IPS-15b (cell line): ENCODE data around the gene CDPF1.
"Not testable (repeated sequence)": the region's sequence is repeated elsewhere in the genome, so short reads cannot be mapped to it uniquely, and the experiment has no call there.

Experiments
- H3K27me3 ChIP-seq: one replicate; pipeline ENCODE4 v1.6.1; 2013; ENCODE audit warnings: low read length; ENCODE audit not compliant: control insufficient read depth, insufficient read depth
- H3K36me3 ChIP-seq: one replicate; pipeline ENCODE4 v1.6.1; 2013; ENCODE audit warnings: low read length; ENCODE audit not compliant: control insufficient read depth, insufficient read depth
- H3K4me1 ChIP-seq: one replicate; pipeline ENCODE4 v1.6.1; 2013; ENCODE audit warnings: mild to moderate bottlenecking, low read length; ENCODE audit not compliant: control insufficient read depth, insufficient read depth
- H3K4me3 ChIP-seq: one replicate; pipeline ENCODE4 v1.5.1; 2013; ENCODE audit warnings: low read depth, low read length
- H3K9ac ChIP-seq: one replicate; pipeline ENCODE4 v1.6.1; 2013; ENCODE audit warnings: low read depth, mild to moderate bottlenecking, low read length
- H3K9me3 ChIP-seq: one replicate; pipeline ENCODE4 v1.6.1; 2013; ENCODE audit warnings: mild to moderate bottlenecking, low read length; ENCODE audit not compliant: control insufficient read depth, insufficient read depth

The CDPF1 gene

GRCh38 chr22:46278656-46279645, 28.9 kb upstream of the CDPF1 start:
- Histone ChIP-seq H3K9ac (no peak overlapping the region), H3K4me1 (no peaks in the 10 kb centered on the region), H3K36me3 (peaks cover 10% of the 10 kb centered on the region), H3K27me3 (no peaks in the 10 kb centered on the region), H3K4me3 (no peak overlapping the region), H3K9me3 (no peaks in the 10 kb centered on the region)

GRCh38 chr22:46276563-46276962, 26.5 kb upstream of the CDPF1 start:
- H3K9ac ChIP-seq = no peak overlapping the region
- no peaks in the 10 kb centered on the region for H3K9me3 ChIP-seq
- H3K4me1 ChIP-seq = no peaks in the 10 kb centered on the region
- no peaks in the 10 kb centered on the region for H3K27me3 ChIP-seq
- H3K4me3 ChIP-seq = no peak overlapping the region
- peaks cover 20% of the 10 kb centered on the region for H3K36me3 ChIP-seq

GRCh38 chr22:46275455-46276122, 25.5 kb upstream of the CDPF1 start:
- H3K9ac ChIP-seq = no peak overlapping the region
- peaks cover 20% of the 10 kb centered on the region for H3K36me3 ChIP-seq
- H3K27me3 ChIP-seq = no peaks in the 10 kb centered on the region
- no peak overlapping the region for H3K4me3 ChIP-seq
- no peaks in the 10 kb centered on the region for H3K4me1 ChIP-seq
- H3K9me3 ChIP-seq = no peaks in the 10 kb centered on the region

- H3K9ac ChIP-seq = no peak overlapping the region
- H3K9me3 ChIP-seq = no peaks in the 10 kb centered on the region
- no peak overlapping the region for H3K4me3 ChIP-seq
- H3K27me3 ChIP-seq = no peaks in the 10 kb centered on the region
- peaks cover 17% of the 10 kb centered on the region for H3K36me3 ChIP-seq
- H3K4me1 ChIP-seq = no peaks in the 10 kb centered on the region
Measured at GRCh38 chr22:46274381-46274780, 24.3 kb upstream of the CDPF1 start.

- H3K9ac ChIP-seq = no peak overlapping the region
- peaks cover 14% of the 10 kb centered on the region for H3K36me3 ChIP-seq
- H3K9me3 ChIP-seq = no peaks in the 10 kb centered on the region
- no peaks in the 10 kb centered on the region for H3K4me1 ChIP-seq
- no peaks in the 10 kb centered on the region for H3K27me3 ChIP-seq
- no peak overlapping the region for H3K4me3 ChIP-seq
Measured at GRCh38 chr22:46273432-46274148, 23.5 kb upstream of the CDPF1 start.

GRCh38 chr22:46272762-46273431, 22.8 kb upstream of the CDPF1 start:
- H3K9me3 ChIP-seq = no peaks in the 10 kb centered on the region
- H3K4me3 ChIP-seq = no peak overlapping the region
- no peaks in the 10 kb centered on the region for H3K4me1 ChIP-seq
- H3K36me3 ChIP-seq = peaks cover 11% of the 10 kb centered on the region
- H3K9ac ChIP-seq = no peak overlapping the region
- no peaks in the 10 kb centered on the region for H3K27me3 ChIP-seq

GRCh38 chr22:46272196-46272595, 22.1 kb upstream of the CDPF1 start:
- H3K4me1 ChIP-seq = no peaks in the 10 kb centered on the region
- no peak overlapping the region for H3K9ac ChIP-seq
- no peaks in the 10 kb centered on the region for H3K9me3 ChIP-seq
- H3K27me3 ChIP-seq = no peaks in the 10 kb centered on the region
- no peak overlapping the region for H3K4me3 ChIP-seq
- peaks cover 11% of the 10 kb centered on the region for H3K36me3 ChIP-seq

- no peak overlapping the region for H3K9ac ChIP-seq
Measured at GRCh38 chr22:46269564-46269963, 19.5 kb upstream of the CDPF1 start.

GRCh38 chr22:46267431-46268279, 17.6 kb upstream of the CDPF1 start, which contains the start of gene TTC38:
Gene TTC38, plus strand, starts transcription at chr22:46268008. Its CDS starts 32 bp downstream, at chr22:46268040.
- H3K4me3 ChIP-seq = peak within 1 kb of the TSS; percentile 67
- no peaks in the 10 kb centered on the region for H3K4me1 ChIP-seq
- no peaks in the 10 kb centered on the region for H3K36me3 ChIP-seq
- H3K9ac ChIP-seq = peak within 1 kb of the TSS; percentile 54
- H3K27me3 ChIP-seq = peaks cover 15% of the 10 kb centered on the region
- no peaks in the 10 kb centered on the region for H3K9me3 ChIP-seq

More at GRCh38 chr22:46269564-46269963, 19.5 kb upstream of the CDPF1 start:
- H3K36me3 ChIP-seq = peaks cover 11% of the 10 kb centered on the region
- no peaks in the 10 kb centered on the region for H3K9me3 ChIP-seq
- no peak overlapping the region for H3K4me3 ChIP-seq
- peaks cover 4% of the 10 kb centered on the region for H3K27me3 ChIP-seq
- H3K4me1 ChIP-seq = no peaks in the 10 kb centered on the region

- H3K4me3 ChIP-seq, H3K9me3 ChIP-seq, H3K9ac ChIP-seq, H3K36me3 ChIP-seq, H3K4me1 ChIP-seq: not testable (repeated sequence)
- peaks cover 33% of the 10 kb centered on the region for H3K27me3 ChIP-seq
Measured at GRCh38 chr22:46265627-46266026, 15.5 kb upstream of the CDPF1 start.
